A673 (cell line): Measurements from ENCODE around the gene ECHS1.

ENCODE experiments used
- CTCF ChIP-seq: fragments of 300-800, 200-600 bp; sonication (generic); conservative IDR thresholded peaks from 2 replicates; pipeline ENCODE4 v1.5.1; 2017; ENCODE audit warnings: low read depth, mild to moderate bottlenecking, antibody characterized with exemption, low read length, moderate library complexity, mixed read lengths
- EZH2 ChIP-seq: fragments of 200-600 bp; sonication (generic); IDR thresholded peaks from 2 replicates; pipeline ENCODE4 v1.6.1; 2017; ENCODE audit warnings: borderline replicate concordance, low read depth, mild to moderate bottlenecking, mixed read lengths, antibody characterized with exemption, low read length; ENCODE audit not compliant: poor library complexity, severe bottlenecking

GRCh38 chr10:133343558-133343957 lies 29.6 kb downstream of the ECHS1 start:
- TF ChIP-seq CTCF = no peak
- no peak for TF ChIP-seq EZH2
